HEK293 (cell line): Measurements from ENCODE around the gene ELOVL6.

Source experiments
- CTCF ChIA-PET: fragments of 350-600 bp; formaldehyde crosslinking; extraction: SDS; loops from one replicate; lab custom pipeline; 2021; ENCODE audit warnings: antibody characterized with exemption; lab: Yijun Ruan, JAX
- POLR2A ChIA-PET: fragments of 300-600 bp; formaldehyde crosslinking; extraction: SDS; loops from one replicate; lab custom pipeline; 2020; ENCODE audit warnings: antibody characterized with exemption, inconsistent platforms; lab: Yijun Ruan, JAX
- H3K27ac ChIP-seq: fragments of 200-500 bp; sonication (Bioruptor generic); 2 replicates; pipeline ENCODE4 v1.5.1; 2014; ENCODE audit warnings: low read depth, low read length, control low read depth, inconsistent platforms; ENCODE audit errors: extremely low read depth
- H3K36me3 ChIP-seq, 2 experiments: fragments of 200-500 bp in 1 of 2; sonication (Bioruptor generic) in 1 of 2; 1 replicate in 1 of 2; 2 replicates in 1 of 2; pipeline ENCODE4 v1.5.1; 2014 to 2017; ENCODE audit warnings: inconsistent platforms in 2 of 2, low read length in 2 of 2; ENCODE audit not compliant: control insufficient read depth in 2 of 2, insufficient read depth in 1 of 2
- H3K4me1 ChIP-seq: fragments of 200-500 bp; sonication (Bioruptor generic); 2 replicates; pipeline ENCODE4 v1.5.1; 2014; ENCODE audit warnings: mild to moderate bottlenecking, low read length, inconsistent platforms; ENCODE audit not compliant: control insufficient read depth, insufficient read depth
- H3K4me3 ChIP-seq: 2 replicates; pipeline ENCODE4 v1.5.1; 2011; ENCODE audit warnings: low read depth, mild to moderate bottlenecking, control low read depth, low read length, moderate library complexity
- H3K9me3 ChIP-seq: fragments of 200-500 bp; sonication (Bioruptor generic); 2 replicates; pipeline ENCODE4 v1.5.1; 2014; ENCODE audit warnings: low read depth, low read length, inconsistent platforms; ENCODE audit not compliant: control insufficient read depth, insufficient read depth
- AEBP2 ChIP-seq: fragments of 450-650 bp; formaldehyde crosslinking; IDR thresholded peaks from 2 replicates; pipeline ENCODE4 v1.5.1; 2016; ENCODE audit warnings: missing biosample characterization, missing genetic modification characterization, borderline replicate concordance
- GLI2 ChIP-seq: fragments of 450-650 bp; formaldehyde crosslinking; IDR thresholded peaks from 2 replicates; pipeline ENCODE4; 2017; ENCODE audit warnings: missing biosample characterization, missing genetic modification characterization, low read depth, borderline replicate concordance
- HOXC10 ChIP-seq: sonication (generic); formaldehyde crosslinking; IDR thresholded peaks from 2 replicates; pipeline ENCODE4 v1.8.1; 2023; ENCODE audit warnings: mild to moderate bottlenecking, missing genetic modification reagents
- KLF8 ChIP-seq: fragments of 450-650 bp; formaldehyde crosslinking; IDR thresholded peaks from 2 replicates; pipeline ENCODE4 v1.5.1; 2016; ENCODE audit warnings: missing biosample characterization, missing genetic modification characterization
- REPIN1 ChIP-seq: fragments of 450-650 bp; formaldehyde crosslinking; IDR thresholded peaks from 2 replicates; pipeline ENCODE4 v1.5.1; 2017; ENCODE audit warnings: missing biosample characterization, missing genetic modification characterization, low read depth
- SP2 ChIP-seq: fragments of 450-650 bp; formaldehyde crosslinking; IDR thresholded peaks from 2 replicates; pipeline ENCODE4 v1.5.1; 2016; ENCODE audit warnings: missing biosample characterization, missing genetic modification characterization
- SP3 ChIP-seq: fragments of 450-650 bp; formaldehyde crosslinking; IDR thresholded peaks from 2 replicates; pipeline ENCODE4 v1.5.1; 2016; ENCODE audit warnings: missing biosample characterization, missing genetic modification characterization
- ZBTB48 ChIP-seq: fragments of 450-650 bp; formaldehyde crosslinking; IDR thresholded peaks from 2 replicates; pipeline ENCODE4 v1.5.1; 2016; ENCODE audit warnings: missing biosample characterization, missing genetic modification characterization
- ZBTB7A ChIP-seq: fragments of 450-650 bp; formaldehyde crosslinking; IDR thresholded peaks from 2 replicates; pipeline ENCODE4 v1.5.1; 2016; ENCODE audit warnings: low read depth, missing biosample characterization, missing genetic modification characterization
- ZNF155 ChIP-seq: fragments of 450-650 bp; formaldehyde crosslinking; IDR thresholded peaks from 2 replicates; pipeline ENCODE4 v1.5.1; 2016; ENCODE audit warnings: missing biosample characterization, missing genetic modification characterization
- ZNF18 ChIP-seq: fragments of 450-650 bp; formaldehyde crosslinking; IDR thresholded peaks from 2 replicates; pipeline ENCODE4 v1.5.1; 2016; ENCODE audit warnings: missing biosample characterization, missing genetic modification characterization
- ZNF23 ChIP-seq: fragments of 450-650 bp; formaldehyde crosslinking; IDR thresholded peaks from 2 replicates; pipeline ENCODE4 v1.5.1; 2016; ENCODE audit warnings: missing biosample characterization, missing genetic modification characterization, borderline replicate concordance
- ZNF274 ChIP-seq, 2 experiments: fragments of 200-500 bp in 1 of 2; fragments of 450-650 bp in 1 of 2; sonication (Bioruptor generic) in 1 of 2; formaldehyde crosslinking in 1 of 2; IDR thresholded peaks; 2 replicates each; pipeline versions ENCODE4 v1.5.1 to v1.6.1; 2014 to 2016; ENCODE audit warnings: borderline replicate concordance in 1 of 2, inconsistent platforms in 1 of 2, low read length in 1 of 2, missing biosample characterization in 1 of 2, missing genetic modification characterization in 1 of 2
- ZNF311 ChIP-seq: fragments of 450-650 bp; formaldehyde crosslinking; IDR thresholded peaks from 2 replicates; pipeline ENCODE4 v1.5.1; 2017; ENCODE audit warnings: missing biosample characterization, missing genetic modification characterization, borderline replicate concordance
- ZNF544 ChIP-seq: fragments of 450-650 bp; formaldehyde crosslinking; IDR thresholded peaks from 2 replicates; pipeline ENCODE4 v1.5.0; 2017; ENCODE audit warnings: missing biosample characterization, missing genetic modification characterization
- ZNF548 ChIP-seq: fragments of 450-650 bp; formaldehyde crosslinking; IDR thresholded peaks from 2 replicates; pipeline ENCODE4 v1.5.1; 2016; ENCODE audit warnings: missing biosample characterization, missing genetic modification characterization
- ZNF621 ChIP-seq: fragments of 450-650 bp; formaldehyde crosslinking; IDR thresholded peaks from 2 replicates; pipeline ENCODE4 v1.5.1; 2017; ENCODE audit warnings: missing biosample characterization, missing genetic modification characterization
- ZNF624 ChIP-seq: fragments of 450-650 bp; formaldehyde crosslinking; IDR thresholded peaks from 2 replicates; pipeline ENCODE4 v1.5.1; 2017; ENCODE audit warnings: missing biosample characterization, missing genetic modification characterization
- ZNF654 ChIP-seq: fragments of 450-650 bp; formaldehyde crosslinking; IDR thresholded peaks from 2 replicates; pipeline ENCODE4 v1.5.1; 2016; ENCODE audit warnings: low read depth, missing biosample characterization, missing genetic modification characterization
- ZNF660 ChIP-seq: fragments of 450-650 bp; IDR thresholded peaks from 2 replicates; pipeline ENCODE4 v1.5.1; 2018; ENCODE audit warnings: missing biosample characterization, mild to moderate bottlenecking, missing genetic modification characterization
- TF ChIP-seq, protein P1 (sequence below): fragments of 450-650 bp; formaldehyde crosslinking; IDR thresholded peaks from 2 replicates; pipeline ENCODE4 v1.5.1; 2016; ENCODE audit warnings: missing biosample characterization, missing genetic modification characterization
- TF ChIP-seq, protein P2 (sequence below): fragments of 450-650 bp; formaldehyde crosslinking; IDR thresholded peaks from 2 replicates; pipeline ENCODE4 v1.5.1; 2016; ENCODE audit warnings: missing biosample characterization, missing genetic modification characterization
- TF ChIP-seq, protein P3 (sequence below): fragments of 450-650 bp; formaldehyde crosslinking; IDR thresholded peaks from 2 replicates; pipeline ENCODE4 v1.5.1; 2016; ENCODE audit warnings: missing biosample characterization, missing genetic modification characterization, low read depth

Gene ELOVL6

DNA sequence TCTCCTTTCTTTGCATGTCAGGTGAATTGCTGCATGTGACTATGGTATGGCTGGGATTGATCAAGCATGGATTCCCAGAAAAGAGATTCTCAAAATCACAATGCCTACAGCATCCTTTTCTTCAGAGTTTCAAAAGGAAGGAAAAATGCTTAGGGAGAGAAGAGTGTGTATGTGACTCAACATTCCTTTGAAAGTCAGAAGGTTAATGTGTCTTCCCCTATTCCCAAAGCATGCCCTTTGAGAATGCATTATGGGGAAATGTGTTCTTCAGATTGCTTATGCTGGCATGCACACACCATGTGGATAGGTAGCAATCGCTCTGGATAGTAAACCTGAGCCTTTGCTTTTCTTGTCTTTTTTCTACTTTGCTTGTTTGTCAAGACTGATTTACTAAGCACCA is 78.5 kb downstream of the ELOVL6 start (continued):
- no peak for TF ChIP-seq AEBP2 (tag by site-specific recombination)
- TF ChIP-seq ZNF311 (tag by site-specific recombination): no peak
- TF ChIP-seq, protein P1, sequence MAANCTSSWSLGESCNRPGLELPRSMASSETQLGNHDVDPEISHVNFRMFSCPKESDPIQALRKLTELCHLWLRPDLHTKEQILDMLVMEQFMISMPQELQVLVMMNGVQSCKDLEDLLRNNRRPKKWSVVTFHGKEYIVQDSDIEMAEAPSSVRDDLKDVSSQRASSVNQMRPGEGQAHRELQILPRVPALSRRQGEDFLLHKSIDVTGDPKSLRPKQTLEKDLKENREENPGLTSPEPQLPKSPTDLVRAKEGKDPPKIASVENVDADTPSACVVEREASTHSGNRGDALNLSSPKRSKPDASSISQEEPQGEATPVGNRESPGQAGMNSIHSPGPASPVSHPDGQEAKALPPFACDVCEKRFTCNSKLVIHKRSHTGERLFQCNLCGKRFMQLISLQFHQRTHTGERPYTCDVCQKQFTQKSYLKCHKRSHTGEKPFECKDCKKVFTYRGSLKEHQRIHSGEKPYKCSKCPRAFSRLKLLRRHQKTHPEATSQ (tag by site-specific recombination): no peak
- TF ChIP-seq ZNF274 (IDR thresholded peaks at IDR 0.05; ENCODE audit: low read length): no peak
- TF ChIP-seq ZNF274 (tag by site-specific recombination; IDR thresholded peaks at IDR 0.05; ENCODE audit: borderline replicate concordance): no peak
- TF ChIP-seq ZNF544 (tag by site-specific recombination): no peak
- no peak for TF ChIP-seq KLF8
- TF ChIP-seq ZNF548 (tag by site-specific recombination): no peak
- TF ChIP-seq SP2 (tag by site-specific recombination): no peak

GRCh38 chr4:110119337-110119736 is 79.1 kb downstream of the ELOVL6 start:
- Histone ChIP-seq H3K9me3 (no peaks in the 10 kb centered on the region), H3K4me3 (no peak overlapping the region)
- no peak for TF ChIP-seq HOXC10
- TF ChIP-seq, protein P2, sequence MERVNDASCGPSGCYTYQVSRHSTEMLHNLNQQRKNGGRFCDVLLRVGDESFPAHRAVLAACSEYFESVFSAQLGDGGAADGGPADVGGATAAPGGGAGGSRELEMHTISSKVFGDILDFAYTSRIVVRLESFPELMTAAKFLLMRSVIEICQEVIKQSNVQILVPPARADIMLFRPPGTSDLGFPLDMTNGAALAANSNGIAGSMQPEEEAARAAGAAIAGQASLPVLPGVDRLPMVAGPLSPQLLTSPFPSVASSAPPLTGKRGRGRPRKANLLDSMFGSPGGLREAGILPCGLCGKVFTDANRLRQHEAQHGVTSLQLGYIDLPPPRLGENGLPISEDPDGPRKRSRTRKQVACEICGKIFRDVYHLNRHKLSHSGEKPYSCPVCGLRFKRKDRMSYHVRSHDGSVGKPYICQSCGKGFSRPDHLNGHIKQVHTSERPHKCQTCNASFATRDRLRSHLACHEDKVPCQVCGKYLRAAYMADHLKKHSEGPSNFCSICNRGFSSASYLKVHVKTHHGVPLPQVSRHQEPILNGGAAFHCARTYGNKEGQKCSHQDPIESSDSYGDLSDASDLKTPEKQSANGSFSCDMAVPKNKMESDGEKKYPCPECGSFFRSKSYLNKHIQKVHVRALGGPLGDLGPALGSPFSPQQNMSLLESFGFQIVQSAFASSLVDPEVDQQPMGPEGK: no peak
- no peak for TF ChIP-seq ZNF18 (tag by site-specific recombination)
- TF ChIP-seq ZNF311 (tag by site-specific recombination): no peak
- TF ChIP-seq, protein P1 (tag by site-specific recombination): no peak
- no peak for TF ChIP-seq ZNF624 (tag by site-specific recombination)
- TF ChIP-seq ZNF660 (tag by site-specific recombination): no peak
- TF ChIP-seq, all 188 proteins: peak for 0
- Histone ChIP-seq H3K36me3 (no peaks in the 10 kb centered on the region), H3K27ac (no peak overlapping the region), H3K4me1 (no peaks in the 10 kb centered on the region)
- POLR2A ChIA-PET: no interaction called here
- CTCF ChIA-PET: interaction anchor here (0.8 kb wide), 1 partner anchor 69 kb away, joined by 4 read pairs; no protein-coding TSS in a partner anchor

- CTCF ChIA-PET: interaction anchor here (0.6 kb wide), 2 partner anchors 187 to 398 kb away, joined by 3 to 4 read pairs; no protein-coding TSS in a partner anchor
- H3K27ac ChIP-seq: no peak overlapping the region
- H3K4me1 ChIP-seq: peaks cover 6% of the 10 kb centered on the region
- no peaks in the 10 kb centered on the region for H3K36me3 ChIP-seq
- no peak overlapping the region for H3K4me3 ChIP-seq
- no peaks in the 10 kb centered on the region for H3K9me3 ChIP-seq
- POLR2A ChIA-PET: no interaction called here
- TF ChIP-seq ZBTB7A (no peak), REPIN1 (tag by site-specific recombination) (no peak), ZBTB48 (tag by site-specific recombination) (no peak), ZNF23 (no peak), SP3 (tag by site-specific recombination) (no peak), ZNF155 (no peak), ZNF621 (tag by site-specific recombination) (no peak), ZNF654 (tag by site-specific recombination) (no peak), GLI2 (no peak)
- TF ChIP-seq, protein P3, sequence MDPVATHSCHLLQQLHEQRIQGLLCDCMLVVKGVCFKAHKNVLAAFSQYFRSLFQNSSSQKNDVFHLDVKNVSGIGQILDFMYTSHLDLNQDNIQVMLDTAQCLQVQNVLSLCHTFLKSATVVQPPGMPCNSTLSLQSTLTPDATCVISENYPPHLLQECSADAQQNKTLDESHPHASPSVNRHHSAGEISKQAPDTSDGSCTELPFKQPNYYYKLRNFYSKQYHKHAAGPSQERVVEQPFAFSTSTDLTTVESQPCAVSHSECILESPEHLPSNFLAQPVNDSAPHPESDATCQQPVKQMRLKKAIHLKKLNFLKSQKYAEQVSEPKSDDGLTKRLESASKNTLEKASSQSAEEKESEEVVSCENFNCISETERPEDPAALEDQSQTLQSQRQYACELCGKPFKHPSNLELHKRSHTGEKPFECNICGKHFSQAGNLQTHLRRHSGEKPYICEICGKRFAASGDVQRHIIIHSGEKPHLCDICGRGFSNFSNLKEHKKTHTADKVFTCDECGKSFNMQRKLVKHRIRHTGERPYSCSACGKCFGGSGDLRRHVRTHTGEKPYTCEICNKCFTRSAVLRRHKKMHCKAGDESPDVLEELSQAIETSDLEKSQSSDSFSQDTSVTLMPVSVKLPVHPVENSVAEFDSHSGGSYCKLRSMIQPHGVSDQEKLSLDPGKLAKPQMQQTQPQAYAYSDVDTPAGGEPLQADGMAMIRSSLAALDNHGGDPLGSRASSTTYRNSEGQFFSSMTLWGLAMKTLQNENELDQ: no peak
These were observed 86.4 kb downstream of the ELOVL6 start for GRCh38 chr4:110112056-110112455.
